ENCODE results near the gene PRDM10. TPM values are rescaled to one million over a fixed set of nuclear protein-coding genes. Genes with fewer than 3 reads are reported as not detected.
A peak's percentile ranks its signal among the peaks of the same experiment; 100 is the strongest.
"Not testable (repeated sequence)": the region's sequence is repeated elsewhere in the genome, so short reads cannot be mapped to it uniquely, and the experiment has no call there.

Gene PRDM10
- total and polyA plus RNA-seq, 10 donors, result 1.6 to 16.2 (median 10.3) TPM

GRCh38 chr11:129972611-129973010 is 30.0 kb downstream of the PRDM10 start:
- TF ChIP-seq POLR2AphosphoS5 (IDR thresholded peaks at IDR 0.05) (no peak), CTCF (IDR thresholded peaks at IDR 0.05 in 8 of 11, conservative IDR thresholded peaks at IDR 0.05 in 3 of 11) (no peak), POLR2A (IDR thresholded peaks at IDR 0.05) (no peak)
- Histone ChIP-seq H3K4me1 (peaks cover 0 to 57% (median 15%) of the 10 kb centered on the region in 6 donors), H3K4me3 (no peak overlapping the region), H3K9me3 (no peaks in the 10 kb centered on the region), H3K27ac (no peak overlapping the region), H3K36me3 (peaks cover 0 to 6% (median 0%) of the 10 kb centered on the region in 6 donors), H3K27me3 (replicated peaks in 1 of 7) (no peaks in the 10 kb centered on the region)
- no peak for DNase-seq
- 53 to 68% (median 58%) methylated on average over 5 of the region's 5 CpGs for WGBS, 5 donors
- intact Hi-C loops (cut with DNase I; ENCODE audit: low total_unique reads), result no loop called here

- H3K27ac ChIP-seq; H3K27me3 ChIP-seq (replicated peaks in 1 of 7); intact Hi-C loops (cut with DNase I; ENCODE audit: low total_unique reads); H3K4me3 ChIP-seq; H3K9me3 ChIP-seq; DNase-seq; H3K36me3 ChIP-seq: not testable (repeated sequence)
- peaks cover 0 to 57% (median 15%) of the 10 kb centered on the region in 6 donors for H3K4me1 ChIP-seq
- 94 to 100% (median 96%) methylated on average over 6 to 29 of the region's 29 CpGs for WGBS, 5 donors
Measured at GRCh38 chr11:129971856-129972255, 30.8 kb downstream of the PRDM10 start.

GRCh38 chr11:129969920-129970319 is 32.7 kb downstream of the PRDM10 start:
- Histone ChIP-seq H3K36me3 (peaks cover 0 to 6% (median 0%) of the 10 kb centered on the region in 6 donors), H3K27me3 (replicated peaks in 1 of 7) (no peaks in the 10 kb centered on the region), H3K4me1 (peaks cover 0 to 57% (median 15%) of the 10 kb centered on the region in 6 donors), H3K9me3 (no peaks in the 10 kb centered on the region), H3K27ac (no peak overlapping the region), H3K4me3 (no peak overlapping the region)
- TF ChIP-seq CTCF (IDR thresholded peaks at IDR 0.05 in 8 of 11, conservative IDR thresholded peaks at IDR 0.05 in 3 of 11), result no peak
- WGBS, 5 donors, result 43 to 68% (median 63%) methylated on average over 2 of the region's 2 CpGs
- DNase-seq, result no peak
- intact Hi-C loops (cut with DNase I; ENCODE audit: low total_unique reads), result no loop called here

- WGBS, 5 donors, result 55 to 79% (median 75%) methylated on average over 9 of the region's 9 CpGs
- H3K4me1 ChIP-seq, result peaks cover 0 to 52% (median 15%) of the 10 kb centered on the region in 6 donors
- TF ChIP-seq CTCF (IDR thresholded peaks at IDR 0.05 in 8 of 11, conservative IDR thresholded peaks at IDR 0.05 in 3 of 11) (no peak), POLR2A (IDR thresholded peaks at IDR 0.05) (no peak), POLR2AphosphoS5 (IDR thresholded peaks at IDR 0.05) (no peak)
- H3K4me3 ChIP-seq, result no peak overlapping the region
- H3K9me3 ChIP-seq, result no peaks in the 10 kb centered on the region
- no peak for DNase-seq
- H3K27ac ChIP-seq, result peak overlapping the region in 1 of 8 donors; percentile 5
- no peaks in the 10 kb centered on the region for H3K27me3 ChIP-seq (replicated peaks in 1 of 7)
- H3K36me3 ChIP-seq, result peaks cover 0 to 6% (median 0%) of the 10 kb centered on the region in 6 donors
- intact Hi-C loops (cut with DNase I; ENCODE audit: low total_unique reads), result no loop called here
Measured at GRCh38 chr11:129968591-129969419, 33.8 kb downstream of the PRDM10 start.
